ENCODE results near the gene TMEM14C.

DNA sequence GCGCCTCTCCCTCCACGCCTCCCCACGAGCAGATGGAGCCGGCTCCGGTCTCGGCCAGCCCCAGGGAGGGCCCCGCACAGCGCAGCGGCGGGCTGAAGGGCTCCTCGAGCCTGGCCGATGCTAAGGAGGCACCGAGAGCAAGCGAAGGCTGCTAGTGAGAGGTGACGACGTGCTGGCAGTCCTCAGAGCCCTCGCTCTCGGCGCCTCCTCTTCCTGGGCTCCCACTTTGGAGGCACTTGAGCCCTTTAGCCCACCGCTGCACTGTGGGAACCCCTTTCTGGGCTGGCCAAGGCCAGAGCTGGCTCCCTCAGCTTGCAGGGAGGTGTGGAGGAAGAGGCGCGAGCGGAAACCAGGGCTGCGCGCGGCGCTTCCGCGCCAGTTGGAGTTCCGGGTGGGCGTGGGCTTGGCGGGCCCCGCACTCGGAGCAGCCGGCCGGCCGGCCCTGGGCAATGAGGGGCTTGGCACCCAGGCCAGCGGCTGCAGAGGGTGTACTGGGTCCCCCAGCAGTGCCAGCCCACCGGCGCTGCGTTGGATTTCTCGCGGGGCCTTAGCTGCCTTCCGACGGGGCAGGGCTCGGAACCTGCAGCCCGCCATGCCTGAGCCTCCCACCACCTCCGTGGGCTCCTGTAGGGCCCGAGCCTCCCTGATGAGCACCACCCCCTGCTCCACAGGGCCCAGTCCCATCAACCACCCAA lies 2.5 kb upstream of the TMEM14C start:
- no peak for TF ChIP-seq EZH2 (IDR thresholded peaks at IDR 0.05; ENCODE audit: borderline replicate concordance, low read length)
- TF ChIP-seq, protein P1, sequence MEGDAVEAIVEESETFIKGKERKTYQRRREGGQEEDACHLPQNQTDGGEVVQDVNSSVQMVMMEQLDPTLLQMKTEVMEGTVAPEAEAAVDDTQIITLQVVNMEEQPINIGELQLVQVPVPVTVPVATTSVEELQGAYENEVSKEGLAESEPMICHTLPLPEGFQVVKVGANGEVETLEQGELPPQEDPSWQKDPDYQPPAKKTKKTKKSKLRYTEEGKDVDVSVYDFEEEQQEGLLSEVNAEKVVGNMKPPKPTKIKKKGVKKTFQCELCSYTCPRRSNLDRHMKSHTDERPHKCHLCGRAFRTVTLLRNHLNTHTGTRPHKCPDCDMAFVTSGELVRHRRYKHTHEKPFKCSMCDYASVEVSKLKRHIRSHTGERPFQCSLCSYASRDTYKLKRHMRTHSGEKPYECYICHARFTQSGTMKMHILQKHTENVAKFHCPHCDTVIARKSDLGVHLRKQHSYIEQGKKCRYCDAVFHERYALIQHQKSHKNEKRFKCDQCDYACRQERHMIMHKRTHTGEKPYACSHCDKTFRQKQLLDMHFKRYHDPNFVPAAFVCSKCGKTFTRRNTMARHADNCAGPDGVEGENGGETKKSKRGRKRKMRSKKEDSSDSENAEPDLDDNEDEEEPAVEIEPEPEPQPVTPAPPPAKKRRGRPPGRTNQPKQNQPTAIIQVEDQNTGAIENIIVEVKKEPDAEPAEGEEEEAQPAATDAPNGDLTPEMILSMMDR (IDR thresholded peaks at IDR 0.05; ENCODE audit: low read length): no peak
